Endothelial cell of umbilical vein (primary cell): ENCODE measurements around the gene CTAGE9. TPM values are rescaled to one million over a fixed set of nuclear protein-coding genes. Genes with fewer than 3 reads are reported as not detected.

Source experiments
- BruUV-seq: library from RNA; stranded (reverse); fragments of 400-500 nt; replicated peaks from 2 replicates; lab custom pipeline; 2021; lab: Mats Ljungman, UMichigan
- CTCF ChIA-PET: fragments of 300-600, 350-600 bp; sonication (Branson Sonifier 250); formaldehyde crosslinking; loops from one replicate; lab custom pipeline; 2021; ENCODE audit warnings: antibody characterized with exemption, inconsistent platforms; lab: Charles Lee
- POLR2A ChIA-PET: fragments of 300-600, 350-600 bp; sonication (Branson Sonifier 250); formaldehyde crosslinking; loops from one replicate; lab custom pipeline; 2021; ENCODE audit warnings: antibody characterized with exemption, inconsistent platforms; lab: Charles Lee
- DNase-seq: peaks from one replicate; pipeline ENCODE4 v3.0.0-alpha.2; 2011; ENCODE audit warnings: low read depth, low spot score
- FAIRE-seq: peaks from 2 replicates; lab custom pipeline; 2011; peaks lifted over from hg19 to GRCh38; lab: Jason Lieb, UNC
- H2AFZ ChIP-seq: 2 replicates; pipeline ENCODE4 v1.6.0; 2012; ENCODE audit warnings: low read depth, low read length, control low read depth, inconsistent platforms
- H3K27ac ChIP-seq: 2 replicates; pipeline ENCODE4 v1.5.1; 2011; ENCODE audit warnings: low read depth, mild to moderate bottlenecking, control low read depth, low read length, moderate library complexity; ENCODE audit not compliant: insufficient read depth
- H3K27me3 ChIP-seq, 2 experiments: 2 replicates each; pipeline versions ENCODE4 v1.6.0 to v1.6.1; 2011; ENCODE audit warnings: low read length in 2 of 2, mixed read lengths in 1 of 2; ENCODE audit not compliant: control insufficient read depth in 2 of 2, insufficient read depth in 2 of 2
- H3K36me3 ChIP-seq, 2 experiments: 2 replicates in 1 of 2; 3 replicates in 1 of 2; pipeline ENCODE4 v1.5.1; 2011; ENCODE audit warnings: low read length in 2 of 2, mild to moderate bottlenecking in 1 of 2, moderate library complexity in 1 of 2; ENCODE audit not compliant: control insufficient read depth in 2 of 2, insufficient read depth in 2 of 2; ENCODE audit errors: extremely low read depth in 1 of 2
- H3K4me1 ChIP-seq: 3 replicates; pipeline ENCODE4 v1.5.1; 2011; ENCODE audit warnings: mild to moderate bottlenecking, low read length; ENCODE audit not compliant: control insufficient read depth, insufficient read depth; ENCODE audit errors: extremely low read depth
- H3K4me2 ChIP-seq: 2 replicates; pipeline ENCODE4 v1.6.1; 2011; ENCODE audit warnings: low read length, control low read depth, mixed read lengths; ENCODE audit not compliant: insufficient read depth
- H3K4me3 ChIP-seq, 3 experiments: fragments of 200-600 bp in 1 of 3; sonication (generic), shearing (Covaris generic) in 1 of 3; replicated peaks in 1 of 3; 2 replicates each; pipeline ENCODE4 v1.5.1; 2011 to 2016; ENCODE audit warnings: control low read depth in 3 of 3, low read length in 3 of 3, mild to moderate bottlenecking in 2 of 3, inconsistent platforms in 1 of 3, low read depth in 1 of 3, moderate library complexity in 1 of 3; ENCODE audit not compliant: insufficient read depth in 1 of 3
- H3K79me2 ChIP-seq: 2 replicates; pipeline ENCODE4 v1.6.0; 2012; ENCODE audit warnings: low read length, inconsistent platforms; ENCODE audit not compliant: control insufficient read depth, insufficient read depth
- H3K9ac ChIP-seq: replicated peaks from 2 replicates; pipeline ENCODE3; 2011; ENCODE audit warnings: low read length, control low read depth; ENCODE audit not compliant: insufficient read depth; ENCODE audit errors: extremely low read depth
- H3K9me1 ChIP-seq: replicated peaks from 3 replicates; pipeline ENCODE4 v1.6.0; 2011; ENCODE audit warnings: mild to moderate bottlenecking, low read length; ENCODE audit not compliant: control insufficient read depth, insufficient read depth; ENCODE audit errors: extremely low read depth
- H3K9me3 ChIP-seq: replicated peaks from 2 replicates; pipeline ENCODE4 v1.5.1; 2012; ENCODE audit warnings: low read length, inconsistent platforms; ENCODE audit not compliant: control insufficient read depth, insufficient read depth
- H4K20me1 ChIP-seq: replicated peaks from 2 replicates; pipeline ENCODE3; 2011; ENCODE audit warnings: mild to moderate bottlenecking, low read length; ENCODE audit not compliant: control insufficient read depth, insufficient read depth; ENCODE audit errors: extremely low read depth
- CTCF ChIP-seq, 2 donors: IDR thresholded peaks; 1 replicate in 1 of 2; 2 replicates in 1 of 2; pipeline ENCODE4 v1.5.1; 2011; ENCODE audit warnings: low read length in 2 of 2, mild to moderate bottlenecking in 2 of 2, moderate library complexity in 2 of 2, control low read depth in 1 of 2, inconsistent platforms in 1 of 2, low read depth in 1 of 2; ENCODE audit not compliant: insufficient read depth in 1 of 2; ENCODE audit errors: extremely low read depth in 1 of 2
- EZH2 ChIP-seq: IDR thresholded peaks from 2 replicates; pipeline ENCODE4 v1.6.1; 2012; ENCODE audit warnings: borderline replicate concordance, low read depth, mild to moderate bottlenecking, moderate library complexity, low read length, inconsistent platforms; ENCODE audit not compliant: severe bottlenecking
- FOS ChIP-seq: IDR thresholded peaks from 2 replicates; pipeline ENCODE4 v1.6.1; 2011; ENCODE audit warnings: mild to moderate bottlenecking, low read length, moderate library complexity, borderline replicate concordance; ENCODE audit not compliant: insufficient read depth
- GATA2 ChIP-seq: IDR thresholded peaks from 2 replicates; pipeline ENCODE4 v1.7.0; 2011; ENCODE audit warnings: low read depth, mild to moderate bottlenecking, moderate library complexity, mixed read lengths, low read length; ENCODE audit not compliant: insufficient read length, insufficient read depth
- JUN ChIP-seq: IDR thresholded peaks from 2 replicates; pipeline ENCODE4 v1.6.1; 2011; ENCODE audit warnings: borderline replicate concordance, low read depth; ENCODE audit not compliant: insufficient read length, insufficient read depth
- MAX ChIP-seq: IDR thresholded peaks from 2 replicates; pipeline ENCODE4 v1.6.1; 2011; ENCODE audit not compliant: insufficient read depth, insufficient read length
- MYC ChIP-seq: IDR thresholded peaks from one replicate; pipeline ENCODE4 v1.6.1; 2011; ENCODE audit warnings: mild to moderate bottlenecking, low read depth, low read length
- POLR2A ChIP-seq: IDR thresholded peaks from 2 replicates; pipeline ENCODE4 v1.6.1; 2012; ENCODE audit warnings: low read depth, mild to moderate bottlenecking, control low read depth, low read length
- dilution Hi-C: fragments of 300-500 bp; cut with MboI; formaldehyde crosslinking; loops from one replicate; pipeline ENCODE4 v1.15.0; 2019; ENCODE audit warnings: low sequenced_read_pairs; ENCODE audit not compliant: extremely low pct_ligation_motif_present
- intact Hi-C: fragments of 100-400 bp; cut with micrococcal nuclease; formaldehyde crosslinking; loops from one replicate; pipeline ENCODE4 v1.10.0; 2022
- polyA plus RNA-seq, 4 experiments: library from polyadenylated mRNA; depleted of rRNA in 3 of 4; stranded (reverse) in 3 of 4; unstranded in 1 of 4; fragments of >200 nt; gene quantifications; 2 replicates each; pipeline versions ENCODE4 v1.2.1 to v1.2.3, GENCODE V29; 2011 to 2012; ENCODE audit warnings: missing spikeins in 1 of 4
- total RNA-seq: library from RNA; stranded (reverse); gene quantifications from 2 replicates; pipeline ENCODE4 v1.2.3, GENCODE V29; 2021

The CTAGE9 gene
- total and polyA plus RNA-seq, 2 donors (not counting 3 experiments of a cell fraction or from before 2014, with no cell fraction given) = not detected

DNA sequence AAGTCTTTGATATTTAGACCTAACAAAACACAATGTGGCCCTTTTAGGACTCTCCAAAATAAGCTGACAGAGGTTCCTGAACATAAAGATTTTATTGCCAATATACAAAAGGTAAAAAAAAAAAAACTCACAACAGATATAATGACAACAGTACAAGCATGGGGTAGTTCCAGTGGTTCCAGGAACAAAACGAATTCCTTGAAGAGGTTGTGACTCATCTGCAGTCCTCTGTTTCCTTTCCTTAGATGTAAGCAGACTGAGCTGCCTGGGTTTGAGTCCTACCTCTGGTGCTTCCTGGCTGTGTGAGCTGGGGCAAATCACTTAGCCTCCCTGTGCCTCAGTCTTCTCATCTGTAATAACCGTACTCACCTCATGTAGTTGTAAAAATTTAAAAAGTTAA is 13.3 kb upstream of the CTAGE9 start:
- Histone ChIP-seq H3K27ac (no peak overlapping the region), H2AFZ (no peak overlapping the region), H3K4me2 (no peak overlapping the region), H3K36me3 (no peaks in the 10 kb centered on the region), H3K4me1 (no peaks in the 10 kb centered on the region), H3K9me3 (no peaks in the 10 kb centered on the region), H3K9ac (no peak overlapping the region), H3K27me3 (no peaks in the 10 kb centered on the region), H3K79me2 (no peaks in the 10 kb centered on the region), H3K9me1 (no peaks in the 10 kb centered on the region), H4K20me1 (no peaks in the 10 kb centered on the region), H3K4me3 (no peak overlapping the region)
- peak; percentile 26 for FAIRE-seq
- no peak for TF ChIP-seq POLR2A
- TF ChIP-seq JUN = no peak
- no peak for TF ChIP-seq MAX
- no peak for TF ChIP-seq EZH2
- TF ChIP-seq FOS = no peak
- POLR2A ChIA-PET = no interaction called here
- intact Hi-C loops (no loop called here), dilution Hi-C loops (no loop called here)
- no peak for DNase-seq
- no TSS peak for BruUV-seq
- CTCF ChIA-PET = interaction anchor here (1.1 to 1.5 kb wide), 2 partner anchors 29 to 186 kb away, joined by 3 to 4 read pairs; no protein-coding TSS in a partner anchor

DNA sequence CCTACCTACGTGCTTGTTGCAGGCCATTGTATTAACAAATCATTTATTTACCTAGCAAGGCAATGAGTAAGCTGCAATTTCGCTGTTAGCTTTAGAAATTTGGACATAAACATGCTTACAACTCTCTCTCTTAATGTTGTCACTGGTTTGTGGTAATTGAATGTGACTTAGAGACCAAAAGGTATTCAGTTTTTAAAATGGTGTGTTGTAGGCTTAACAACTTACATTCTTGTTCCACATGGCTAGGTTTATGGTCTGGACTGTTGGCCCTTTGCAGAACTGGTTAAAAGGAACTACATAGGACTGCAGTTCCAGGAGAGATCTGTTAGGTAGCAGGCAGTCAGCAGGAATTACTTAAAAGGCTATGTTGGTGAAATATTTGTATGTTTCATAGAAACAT is 10.3 kb upstream of the CTAGE9 start:
- Histone ChIP-seq H3K4me2 (no peak overlapping the region), H3K27ac (no peak overlapping the region), H3K4me3 (no peak overlapping the region), H4K20me1 (no peaks in the 10 kb centered on the region), H3K36me3 (no peaks in the 10 kb centered on the region), H3K4me1 (no peaks in the 10 kb centered on the region), H2AFZ (no peak overlapping the region), H3K9me3 (no peaks in the 10 kb centered on the region), H3K79me2 (no peaks in the 10 kb centered on the region), H3K9ac (no peak overlapping the region), H3K27me3 (peaks cover 0 to 2% of the 10 kb centered on the region in 2 experiments), H3K9me1 (no peaks in the 10 kb centered on the region)
- no TSS peak for BruUV-seq
- POLR2A ChIA-PET = no interaction called here
- intact Hi-C loops = no loop called here
- dilution Hi-C loops = no loop called here
- TF ChIP-seq MYC (no peak), CTCF (IDR thresholded peaks at IDR 0.05; ENCODE audit: extremely low read depth in 1 of 2, insufficient read depth in 1 of 2, low read depth in 1 of 2, low read length in 2 of 2) (no peak), GATA2 (no peak), POLR2A (no peak)
- CTCF ChIA-PET = interaction anchor here (1.2 kb wide), 1 partner anchor 10 kb away, joined by 9 read pairs; no protein-coding TSS in a partner anchor
- DNase-seq = no peak
- FAIRE-seq = no peak
